ENCODE data around the gene LCN6. TPM values are rescaled to one million over a fixed set of nuclear protein-coding genes. Genes with fewer than 3 reads are reported as not detected.

Gene LCN6
- total and polyA plus RNA-seq, 2 of the 13 experiments (the other 11 are each of a cell fraction or from before 2014, with no cell fraction given), result not detected

GRCh38 chr9:136697821-136698526 lies 50.4 kb downstream of the LCN6 start (continued):
- peak; percentile 53; the same call in 1 of the 2 replicates for TF ChIP-seq ZNF460 (CRISPR knock-in tag; IDR thresholded peaks at IDR 0.05; ENCODE audit: borderline replicate concordance)
- no peak for TF ChIP-seq GMEB1 (CRISPR knock-in tag; IDR thresholded peaks at IDR 0.05; ENCODE audit: borderline replicate concordance)
- TF ChIP-seq ZBTB25 (CRISPR knock-in tag; IDR thresholded peaks at IDR 0.05), result 0 out of 2 replicates have a peak, but pooled peaks have one; percentile 34
- TF ChIP-seq FUBP1 (CRISPR knock-in tag; IDR thresholded peaks at IDR 0.05; ENCODE audit: borderline replicate concordance), result no peak
- no peak for TF ChIP-seq KDM5B (CRISPR knock-in tag; IDR thresholded peaks at IDR 0.05; ENCODE audit: borderline replicate concordance)
- TF ChIP-seq ZNF205 (CRISPR knock-in tag; IDR thresholded peaks at IDR 0.05), result peak; percentile 59; the same call in 1 of the 2 replicates
- TF ChIP-seq EEA1 (CRISPR knock-in tag; IDR thresholded peaks at IDR 0.05; ENCODE audit: borderline replicate concordance), result no peak
- no peak for TF ChIP-seq TAF15 (IDR thresholded peaks at IDR 0.05; ENCODE audit: low read depth, low read length, poor library complexity, severe bottlenecking)
- no peak for TF ChIP-seq ELF4 (CRISPR knock-in tag; IDR thresholded peaks at IDR 0.05; ENCODE audit: borderline replicate concordance)
- peak; percentile 85 for TF ChIP-seq CEBPG (CRISPR knock-in tag; IDR thresholded peaks at IDR 0.05)
- TF ChIP-seq BRD4 (CRISPR knock-in tag; IDR thresholded peaks at IDR 0.05), result no peak
- 0 out of 2 replicates have a peak, but pooled peaks have one; percentile 33 for TF ChIP-seq RCOR2 (CRISPR knock-in tag; IDR thresholded peaks at IDR 0.05)
- 0 out of 2 replicates have a peak, but pooled peaks have one; percentile 2 for TF ChIP-seq ZNF431 (CRISPR knock-in tag; IDR thresholded peaks at IDR 0.05; ENCODE audit: borderline replicate concordance, low read depth)
- no peak for TF ChIP-seq HMGXB3 (CRISPR knock-in tag; IDR thresholded peaks at IDR 0.05; ENCODE audit: borderline replicate concordance)
- TF ChIP-seq GABPB1 (CRISPR knock-in tag; IDR thresholded peaks at IDR 0.05), result no peak
- TF ChIP-seq SIN3A (IDR thresholded peaks at IDR 0.05; ENCODE audit: borderline replicate concordance, low read depth, low read length), result no peak
- TF ChIP-seq SMYD3 (CRISPR knock-in tag; IDR thresholded peaks at IDR 0.05), result no peak
- TF ChIP-seq MEIS1 (CRISPR knock-in tag; IDR thresholded peaks at IDR 0.05; ENCODE audit: borderline replicate concordance), result 0 out of 2 replicates have a peak, but pooled peaks have one; percentile 16
